Mammary epithelial cell (primary cell): ENCODE data around the gene NRSN1.

Source experiments
- CTCF ChIP-seq, 2 donors: IDR thresholded peaks in 1 of 2; conservative IDR thresholded peaks in 1 of 2; 2 replicates each; pipeline ENCODE4 v1.5.1; 2011 to 2012; ENCODE audit warnings: inconsistent platforms in 2 of 2, low read length in 2 of 2, mild to moderate bottlenecking in 2 of 2, control low read depth in 1 of 2, low read depth in 1 of 2; ENCODE audit not compliant: insufficient read depth in 1 of 2; ENCODE audit errors: extremely low read depth in 1 of 2
- EZH2 ChIP-seq: IDR thresholded peaks from 2 replicates; pipeline ENCODE4 v1.6.1; 2012; ENCODE audit warnings: low read length, inconsistent platforms, borderline replicate concordance

- TF ChIP-seq CTCF (conservative IDR thresholded peaks at IDR 0.05 in 1 of 2, IDR thresholded peaks at IDR 0.05 in 1 of 2; ENCODE audit: extremely low read depth in 1 of 2, insufficient read depth in 1 of 2, low read depth in 1 of 2, low read length in 2 of 2) (no peak), EZH2 (no peak)
Measured at GRCh38 chr6:24187965-24188577, 62.1 kb downstream of the NRSN1 start.
